OCI-LY3 (cell line): ENCODE results near the gene RAPGEF1.

Experiments
- EZH2phosphoT487 ChIP-seq: fragments of 200-600 bp; shearing (Covaris generic); IDR thresholded peaks from 2 replicates; pipeline ENCODE4 v1.6.1; 2018; ENCODE audit warnings: antibody characterized with exemption, mixed run types, low read depth
- TF ChIP-seq, protein P1 (sequence below): fragments of 200-600, 300-600 bp; sonication (generic); IDR thresholded peaks from 2 replicates; pipeline ENCODE4 v1.5.1; 2014; ENCODE audit warnings: antibody characterized with exemption, low read length, low read depth

- TF ChIP-seq EZH2phosphoT487: no peak
- TF ChIP-seq, protein P1, sequence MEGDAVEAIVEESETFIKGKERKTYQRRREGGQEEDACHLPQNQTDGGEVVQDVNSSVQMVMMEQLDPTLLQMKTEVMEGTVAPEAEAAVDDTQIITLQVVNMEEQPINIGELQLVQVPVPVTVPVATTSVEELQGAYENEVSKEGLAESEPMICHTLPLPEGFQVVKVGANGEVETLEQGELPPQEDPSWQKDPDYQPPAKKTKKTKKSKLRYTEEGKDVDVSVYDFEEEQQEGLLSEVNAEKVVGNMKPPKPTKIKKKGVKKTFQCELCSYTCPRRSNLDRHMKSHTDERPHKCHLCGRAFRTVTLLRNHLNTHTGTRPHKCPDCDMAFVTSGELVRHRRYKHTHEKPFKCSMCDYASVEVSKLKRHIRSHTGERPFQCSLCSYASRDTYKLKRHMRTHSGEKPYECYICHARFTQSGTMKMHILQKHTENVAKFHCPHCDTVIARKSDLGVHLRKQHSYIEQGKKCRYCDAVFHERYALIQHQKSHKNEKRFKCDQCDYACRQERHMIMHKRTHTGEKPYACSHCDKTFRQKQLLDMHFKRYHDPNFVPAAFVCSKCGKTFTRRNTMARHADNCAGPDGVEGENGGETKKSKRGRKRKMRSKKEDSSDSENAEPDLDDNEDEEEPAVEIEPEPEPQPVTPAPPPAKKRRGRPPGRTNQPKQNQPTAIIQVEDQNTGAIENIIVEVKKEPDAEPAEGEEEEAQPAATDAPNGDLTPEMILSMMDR: no peak
Measured at GRCh38 chr9:131663288-131663687, 76.6 kb downstream of the RAPGEF1 start.
